T47D (cell line): ENCODE measurements around the gene ZNF292.
A peak's percentile ranks its signal among the peaks of the same experiment; 100 is the strongest.
"Not testable (repeated sequence)": the region's sequence is repeated elsewhere in the genome, so short reads cannot be mapped to it uniquely, and the experiment has no call there.

Experiments used
- DNase-seq, 2 experiments: peaks; one replicate each; pipeline versions ENCODE4 v3.0.0 to v3.0.0-alpha.2; 2011 to 2012; ENCODE audit warnings: low read depth in 1 of 2, low spot score in 1 of 2
- JUND ChIP-seq: IDR thresholded peaks from 2 replicates; pipeline ENCODE4 v1.6.1; 2012; ENCODE audit warnings: low read depth
- in situ Hi-C: cut with HindIII; loops from 2 replicates; pipeline ENCODE4 v1.10.0; 2016; ENCODE audit warnings: low sequenced_read_pairs, low pct_unique_long_range_greater_than_20kb

ZNF292 gene

DNA sequence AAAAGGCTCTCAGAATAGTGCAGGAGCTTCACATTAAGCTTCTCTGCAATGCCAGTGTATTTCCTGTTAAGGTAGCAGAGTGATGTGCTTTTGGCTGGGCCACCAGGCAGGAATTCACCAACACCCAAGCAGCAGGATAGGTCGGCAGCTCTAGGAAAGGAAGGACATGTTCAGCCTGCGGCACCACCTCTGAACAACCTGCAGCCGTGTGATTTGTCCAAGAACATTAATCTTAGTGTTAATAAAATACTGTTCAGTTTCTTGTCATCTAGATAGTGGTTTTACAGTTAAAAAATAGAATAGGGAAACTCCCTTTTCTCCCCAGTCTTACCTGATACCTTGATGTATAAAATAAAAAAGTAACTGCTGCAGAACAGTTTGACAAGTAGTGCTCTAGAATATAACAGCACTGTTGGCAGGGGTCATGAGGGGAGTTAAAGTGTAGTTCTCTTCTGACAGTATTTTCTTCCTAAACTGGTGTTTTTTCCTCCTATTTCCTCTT is 18.8 kb downstream of the ZNF292 start:
- no peak for TF ChIP-seq JUND
- in situ Hi-C loops = no loop called here

DNA sequence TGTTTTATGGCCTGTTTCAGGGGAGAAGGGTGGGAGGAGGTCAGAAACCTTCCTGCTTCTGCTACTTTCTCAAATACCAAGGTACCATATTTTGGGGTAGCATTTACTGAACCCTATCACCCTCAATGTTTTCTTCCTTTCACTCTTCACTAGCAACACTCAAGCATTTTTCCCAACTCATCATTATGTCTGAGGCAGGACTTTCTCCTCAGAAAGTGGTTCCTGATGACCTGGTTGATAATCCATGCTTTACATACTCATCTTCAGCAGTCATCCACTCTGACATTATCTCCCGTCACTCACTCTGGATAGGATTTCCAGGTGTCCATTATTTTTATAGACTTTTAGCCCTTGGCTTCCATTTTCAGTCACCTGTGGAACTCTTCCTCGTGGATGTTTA is 21.1 kb downstream of the ZNF292 start:
- no peak for TF ChIP-seq JUND
- DNase-seq = no peak
- in situ Hi-C loops = no loop called here

More for the DNA sequence above, 18.8 kb downstream of the ZNF292 start:
- peak in 1 of 2 experiments; percentile 9 for DNase-seq

DNA sequence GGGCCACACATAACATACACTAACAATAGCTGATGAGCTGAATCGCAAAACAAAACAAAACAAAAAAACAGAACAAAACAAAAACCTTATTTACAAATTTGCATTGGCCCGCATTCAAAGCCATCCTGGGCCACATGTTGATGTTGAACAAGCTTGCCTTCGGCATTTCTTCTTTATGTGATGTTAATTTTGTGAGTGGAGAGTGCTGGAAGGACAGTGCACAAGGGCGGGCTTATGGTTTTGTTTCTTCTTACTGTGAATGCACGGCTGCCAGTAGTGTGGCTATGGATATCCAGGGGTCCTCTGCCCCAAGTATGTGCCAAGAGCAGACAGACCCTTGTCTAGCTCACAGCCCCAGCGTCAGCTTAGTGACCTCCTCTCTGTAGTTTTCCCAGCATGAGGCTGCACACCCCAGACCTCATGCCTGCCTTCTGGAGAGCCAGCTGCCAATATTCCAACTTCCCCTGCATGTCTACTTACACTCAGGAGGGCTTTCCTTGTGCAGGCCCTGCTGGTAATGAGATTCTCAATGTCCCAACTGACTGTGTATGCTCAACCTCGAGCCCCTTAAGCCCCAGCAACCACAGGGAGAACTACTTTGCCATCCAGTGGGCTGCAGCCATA is 24.9 kb downstream of the ZNF292 start:
- no peak for TF ChIP-seq JUND
- in situ Hi-C loops = no loop called here
- DNase-seq = no peak

DNA sequence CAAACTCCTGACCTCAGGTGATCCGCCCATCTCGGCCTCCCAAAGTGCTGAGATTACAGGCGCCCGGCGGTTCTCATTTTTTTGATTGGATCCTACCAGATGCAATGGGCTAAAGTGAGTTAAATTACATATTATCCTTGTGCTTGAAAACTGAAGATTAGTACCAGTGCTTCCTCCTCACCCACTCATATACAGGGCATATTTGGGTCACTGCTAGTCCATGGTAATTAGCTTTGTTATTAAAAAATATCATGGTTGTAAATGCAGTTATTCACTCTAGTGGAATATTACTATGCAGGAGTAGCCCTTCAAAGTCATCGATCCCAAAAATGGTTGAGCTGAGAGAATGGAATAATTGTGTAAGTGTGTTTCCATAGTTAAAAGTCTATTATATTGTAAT is 26.5 kb downstream of the ZNF292 start:
- DNase-seq = no peak
- TF ChIP-seq JUND = no peak
- in situ Hi-C loops = no loop called here

DNA sequence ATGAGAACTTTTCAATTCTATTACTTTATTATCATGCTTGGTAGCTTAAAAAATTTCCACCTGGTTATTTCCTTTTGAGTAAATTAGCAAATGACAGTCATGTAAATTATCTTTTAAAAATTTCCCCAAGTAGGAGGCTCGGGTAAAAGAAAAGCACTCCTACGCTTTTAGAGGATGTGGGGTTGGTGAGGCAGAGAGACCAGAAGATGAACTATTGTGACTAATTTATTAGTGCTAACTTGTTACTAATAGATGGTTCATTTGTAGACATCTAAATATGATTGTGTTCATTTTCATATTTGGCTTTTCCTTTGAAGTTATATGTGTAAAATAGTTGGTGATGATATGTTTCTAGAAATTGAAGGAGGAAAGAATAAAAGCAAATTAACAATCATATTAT is 27.0 kb downstream of the ZNF292 start:
- in situ Hi-C loops = no loop called here
- DNase-seq = no peak
- TF ChIP-seq JUND = no peak

DNA sequence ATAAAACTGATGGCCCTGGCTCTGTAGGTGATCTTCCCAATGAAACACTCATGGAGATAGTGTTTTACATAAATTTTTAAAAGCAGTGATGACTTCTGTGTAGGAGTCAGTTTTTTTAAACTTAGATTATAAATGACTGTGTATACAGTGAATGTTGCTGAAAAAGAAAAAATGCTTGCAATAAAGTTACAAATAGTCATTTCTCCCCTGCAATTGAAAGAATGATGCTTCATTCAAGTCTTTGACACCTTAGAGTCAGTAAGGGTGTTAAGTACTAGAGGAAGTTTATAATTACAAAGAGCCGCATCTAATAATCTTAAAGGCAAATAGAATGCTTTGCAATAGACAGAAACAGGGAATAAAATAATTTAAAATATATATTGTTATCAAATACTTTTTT is 27.6 kb downstream of the ZNF292 start:
- in situ Hi-C loops = no loop called here
- no peak for TF ChIP-seq JUND
- DNase-seq = no peak

DNA sequence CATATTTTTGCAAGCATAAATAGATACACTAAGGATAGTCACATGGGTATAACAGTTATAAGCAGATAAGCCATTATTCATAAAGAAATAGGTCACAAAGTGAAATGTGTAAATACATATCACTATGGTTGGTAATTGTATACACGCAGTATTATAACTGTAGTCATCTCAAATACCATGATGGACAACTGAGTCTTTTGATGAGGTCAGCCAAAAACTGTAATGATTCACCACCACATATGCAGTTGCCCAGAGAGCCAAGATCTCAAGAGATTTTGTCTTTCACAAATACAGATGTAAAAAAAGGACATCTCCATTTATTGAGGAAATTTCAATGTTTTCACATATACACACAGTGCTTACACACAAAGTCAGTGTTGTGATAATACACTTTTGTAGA is 28.3 kb downstream of the ZNF292 start:
- in situ Hi-C loops = no loop called here
- TF ChIP-seq JUND = no peak
- no peak for DNase-seq

DNA sequence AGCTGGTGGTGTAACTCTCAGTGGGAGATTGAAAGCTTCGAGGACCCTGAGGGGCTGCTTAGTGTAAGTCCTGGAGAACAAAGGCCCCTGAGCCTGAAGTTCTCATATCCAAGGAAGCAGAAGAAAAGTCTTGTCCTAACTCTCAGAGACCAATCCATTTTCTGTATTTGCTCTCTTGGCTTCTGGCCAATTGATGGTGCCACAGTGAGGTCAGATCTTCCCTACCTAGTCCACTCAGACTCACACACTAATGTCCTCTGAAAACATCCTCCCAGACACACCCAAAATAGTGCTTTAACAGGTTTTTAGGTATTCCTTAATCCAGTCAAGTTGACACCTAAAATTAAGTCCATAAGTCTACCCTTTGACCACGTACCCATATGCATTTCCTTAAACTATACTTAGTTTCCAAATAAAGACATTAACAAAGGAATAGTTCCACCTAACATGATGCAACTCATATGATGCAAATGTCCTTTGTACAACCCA is 29.4 kb downstream of the ZNF292 start:
- in situ Hi-C loops = no loop called here
- no peak for TF ChIP-seq JUND
- DNase-seq = no peak

DNA sequence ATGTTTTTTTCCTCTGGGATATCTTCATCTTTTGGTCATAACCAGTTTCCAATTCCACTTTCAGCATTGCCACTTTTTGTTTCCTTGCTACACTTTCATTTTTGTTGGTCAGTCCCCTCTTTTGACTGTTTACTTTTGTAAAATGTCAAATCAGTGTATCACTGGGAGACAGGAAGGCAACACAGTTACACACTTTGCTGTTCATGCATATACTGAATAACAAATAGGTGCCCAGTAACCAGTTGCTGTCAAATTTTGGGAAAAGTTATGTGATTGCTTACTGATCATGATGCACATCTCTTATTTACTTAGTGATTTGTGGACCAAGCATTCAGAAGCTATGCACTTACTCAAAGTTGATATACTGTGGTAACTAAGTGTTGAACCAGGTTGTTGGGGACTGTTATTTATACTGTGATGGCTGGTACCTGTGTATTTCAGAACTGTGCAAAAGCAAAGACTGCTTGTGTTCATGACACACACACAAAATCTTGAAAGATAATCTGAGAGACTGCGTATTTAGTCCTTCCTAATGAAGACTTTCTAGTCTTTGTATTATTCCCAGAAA is 41.0 kb downstream of the ZNF292 start:
- DNase-seq = no peak
- in situ Hi-C loops = no loop called here
- TF ChIP-seq JUND = no peak

DNA sequence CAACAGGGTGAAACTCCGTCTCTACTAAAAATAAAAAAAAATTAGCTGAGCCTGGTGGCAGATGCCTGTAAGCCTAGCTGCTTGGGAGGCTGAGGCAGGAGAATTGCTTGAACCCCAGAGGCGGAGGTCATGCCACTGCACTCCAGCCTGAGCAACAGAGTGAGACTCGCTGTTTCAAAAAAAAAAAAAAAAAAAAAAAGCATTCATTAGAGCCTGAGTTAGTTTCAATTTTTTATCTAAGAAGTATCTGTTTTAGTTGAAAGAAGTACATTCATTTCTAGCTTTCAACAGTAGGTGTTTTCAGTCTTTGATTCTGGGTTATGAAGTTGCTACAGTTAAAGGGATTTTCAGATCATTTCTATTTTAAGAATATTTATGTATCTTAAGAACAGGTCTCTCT is 42.2 kb downstream of the ZNF292 start:
- in situ Hi-C loops = no loop called here

DNA sequence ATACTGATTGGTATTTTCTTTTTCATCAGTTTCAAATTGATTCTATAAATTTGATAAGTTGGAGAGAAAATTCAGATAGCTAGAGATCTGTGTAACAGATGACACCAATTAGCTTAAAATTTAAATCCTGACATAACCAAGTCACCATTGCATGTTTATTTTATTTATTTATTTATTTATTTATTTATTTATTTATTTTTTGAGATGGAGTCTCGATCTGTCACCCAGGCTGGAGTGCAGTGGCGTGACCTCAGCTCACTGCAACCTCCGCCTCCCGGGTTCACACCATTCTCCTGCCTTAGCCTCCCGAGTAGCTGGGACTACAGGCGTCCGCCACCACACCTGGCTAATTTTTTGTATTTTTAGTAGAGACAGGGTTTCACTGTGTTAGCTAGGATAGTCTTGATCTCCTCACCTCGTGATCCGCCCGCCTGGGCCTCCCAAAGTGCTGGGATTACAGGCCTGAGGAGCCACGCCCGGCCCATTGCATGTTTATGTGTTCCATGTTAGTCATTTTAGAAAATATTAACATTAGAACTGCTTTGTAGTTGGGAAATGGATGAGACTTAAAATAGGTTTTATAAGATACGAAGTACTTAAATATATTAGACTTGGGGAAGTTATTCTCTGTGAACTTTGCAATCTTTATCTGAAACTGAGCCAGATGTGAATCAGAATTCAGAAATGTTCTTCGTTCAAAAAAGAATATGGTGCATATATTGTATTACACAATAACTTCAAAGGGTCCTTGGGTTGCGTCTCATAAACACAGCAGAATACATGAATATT is 42.9 kb downstream of the ZNF292 start:
- in situ Hi-C loops, DNase-seq: not testable (repeated sequence)

More for the DNA sequence above, 42.2 kb downstream of the ZNF292 start:
- no peak for TF ChIP-seq JUND
- DNase-seq = no peak

DNA sequence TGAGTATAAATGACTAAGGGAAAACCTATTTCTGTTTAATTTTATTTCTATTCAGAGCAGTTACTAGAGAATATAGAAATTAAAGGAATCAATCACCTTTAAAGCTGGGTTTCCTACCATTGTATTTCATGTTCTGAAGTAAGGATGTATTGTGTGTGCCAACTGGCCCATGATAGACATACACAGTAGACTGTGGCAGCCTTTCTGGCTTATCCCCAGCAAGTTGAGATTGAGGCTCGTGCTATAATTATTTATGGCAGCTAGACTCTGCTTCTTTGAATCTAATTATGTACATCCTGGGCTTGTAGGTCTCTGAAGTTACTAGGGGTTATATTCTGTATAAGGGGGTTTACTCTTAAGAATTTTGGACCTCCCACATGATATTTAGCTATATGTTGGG is 44.4 kb downstream of the ZNF292 start:
- TF ChIP-seq JUND = no peak
- in situ Hi-C loops = no loop called here
- DNase-seq = no peak
